GM12878 (cell line): ENCODE measurements around the gene SENP6. TPM values are rescaled to one million over a fixed set of nuclear protein-coding genes. Genes with fewer than 3 reads are reported as not detected.

ENCODE experiments used
- ATAC-seq: fragments of 200-7000 bp; cut with Tn5 transposase; 3 replicates; pipeline ENCODE4 v1.9.1; 2020; ENCODE audit warnings: mild to moderate bottlenecking, moderate library complexity
- BruUV-seq: library from RNA; stranded (reverse); fragments of 400-500 nt; replicated peaks from 2 replicates; lab custom pipeline; 2021; lab: Mats Ljungman, UMichigan
- CTCF ChIA-PET: fragments of 300-600 bp; sonication (Branson Sonifier 250); formaldehyde crosslinking; extraction: SDS; loops from one replicate; lab custom pipeline; 2021; ENCODE audit warnings: inconsistent platforms; lab: Yijun Ruan, JAX
- POLR2A ChIA-PET: fragments of 350-600 bp; formaldehyde crosslinking; extraction: SDS; loops from one replicate; lab custom pipeline; 2021; ENCODE audit warnings: inconsistent platforms; lab: Charles Lee
- RAD21 ChIA-PET: fragments of 300-600 bp; sonication (Branson Sonifier 250); formaldehyde crosslinking; loops from one replicate; lab custom pipeline; 2023; ENCODE audit warnings: antibody characterized with exemption; ENCODE audit not compliant: unreplicated experiment; lab: Charles Lee
- SMC1A ChIA-PET: fragments of 300-600 bp; sonication (Branson Sonifier 250); formaldehyde crosslinking; loops from one replicate; lab custom pipeline; 2023; ENCODE audit not compliant: unreplicated experiment, uncharacterized antibody; lab: Charles Lee
- DNase-seq: peaks from one replicate; pipeline ENCODE4 v3.0.0-alpha.2; 2011; ENCODE audit warnings: low read depth, low spot score
- FAIRE-seq: peaks from 3 replicates; lab custom pipeline; 2011; peaks lifted over from hg19 to GRCh38; lab: Jason Lieb, UNC
- H2AFZ ChIP-seq: 2 replicates; pipeline ENCODE4 v1.6.0; 2011; ENCODE audit warnings: low read depth, low read length, control low read depth; ENCODE audit not compliant: control insufficient read depth
- H3K27ac ChIP-seq: 2 replicates; pipeline ENCODE4 v1.5.1; 2011; ENCODE audit warnings: control low read depth; ENCODE audit not compliant: control insufficient read depth, insufficient read depth
- H3K27me3 ChIP-seq, 2 experiments: replicated peaks in 1 of 2; 2 replicates each; pipeline versions ENCODE4 v1.6.0 to v1.6.1; 2011; ENCODE audit warnings: low read length in 1 of 2; ENCODE audit not compliant: control insufficient read depth in 2 of 2, insufficient read depth in 2 of 2
- H3K36me3 ChIP-seq, 2 experiments: 2 replicates each; pipeline ENCODE4 v1.5.1; 2011; ENCODE audit warnings: low read length in 1 of 2; ENCODE audit not compliant: control insufficient read depth in 2 of 2, insufficient read depth in 2 of 2
- H3K4me1 ChIP-seq: 2 replicates; pipeline ENCODE4 v1.6.1; 2011; ENCODE audit warnings: mild to moderate bottlenecking, low read length, moderate library complexity, mixed read lengths; ENCODE audit not compliant: control insufficient read depth, insufficient read depth
- H3K4me2 ChIP-seq: 2 replicates; pipeline ENCODE4 v1.6.0; 2011; ENCODE audit warnings: control low read depth; ENCODE audit not compliant: control insufficient read depth, insufficient read depth
- H3K4me3 ChIP-seq: fragments of 200-600 bp; sonication (generic); 2 replicates; pipeline ENCODE4 v1.5.1; 2016
- H3K79me2 ChIP-seq: 2 replicates; pipeline ENCODE4 v1.6.0; 2011; ENCODE audit warnings: low read length; ENCODE audit not compliant: control insufficient read depth, insufficient read depth
- H3K9ac ChIP-seq: 2 replicates; pipeline ENCODE4 v1.8.0; 2011; ENCODE audit warnings: low read length, control low read depth, mixed read lengths; ENCODE audit not compliant: control insufficient read depth, insufficient read depth
- H3K9me3 ChIP-seq: replicated peaks from 3 replicates; pipeline ENCODE4 v1.5.1; 2011; ENCODE audit warnings: mild to moderate bottlenecking, low read length; ENCODE audit not compliant: control insufficient read depth, insufficient read depth
- H4K20me1 ChIP-seq: 2 replicates; pipeline ENCODE4 v1.6.0; 2011; ENCODE audit not compliant: control insufficient read depth, insufficient read depth
- CHD1 ChIP-seq: IDR thresholded peaks from 2 replicates; pipeline ENCODE4 v1.6.1; 2012; ENCODE audit warnings: low read depth, low read length, improper control_type of control experiment
- EP300 ChIP-seq, 2 experiments: fragments of 150-350 bp in 1 of 2; IDR thresholded peaks; 2 replicates each; pipeline ENCODE4 v1.6.1; 2011 to 2012; ENCODE audit warnings: low read depth in 2 of 2, low read length in 2 of 2, borderline replicate concordance in 1 of 2, improper control_type of control experiment in 1 of 2, inconsistent platforms in 1 of 2; ENCODE audit not compliant: control insufficient read depth in 1 of 2
- MXI1 ChIP-seq: fragments of 150-350 bp; IDR thresholded peaks from 2 replicates; pipeline ENCODE4 v1.6.1; 2011; ENCODE audit warnings: low read depth, mild to moderate bottlenecking, inconsistent platforms, low read length, improper control_type of control experiment
- NRF1 ChIP-seq: conservative IDR thresholded peaks from 2 replicates; pipeline ENCODE4 v1.6.1; 2011; ENCODE audit warnings: mild to moderate bottlenecking, low read depth, low read length, improper control_type of control experiment
- PKNOX1 ChIP-seq: fragments of 450-650 bp; IDR thresholded peaks from 2 replicates; pipeline ENCODE4 v1.6.1; 2016; ENCODE audit warnings: mild to moderate bottlenecking
- RCOR1 ChIP-seq: conservative IDR thresholded peaks from 2 replicates; pipeline ENCODE4 v1.6.1; 2012; ENCODE audit warnings: low read depth, low read length, improper control_type of control experiment
- RELB ChIP-seq: fragments of 450-650 bp; IDR thresholded peaks from 2 replicates; pipeline ENCODE4 v1.6.1; 2017; ENCODE audit warnings: low read depth, mild to moderate bottlenecking, moderate library complexity
- SUPT20H ChIP-seq: IDR thresholded peaks from 2 replicates; pipeline ENCODE4 v1.6.1; 2011; ENCODE audit warnings: low read depth, mild to moderate bottlenecking, low read length, moderate library complexity, borderline replicate concordance; ENCODE audit not compliant: control insufficient read depth
- TBL1XR1 ChIP-seq: IDR thresholded peaks from 2 replicates; pipeline ENCODE4 v1.6.1; 2012; ENCODE audit warnings: low read depth, low read length, improper control_type of control experiment
- YY1 ChIP-seq: IDR thresholded peaks from 2 replicates; pipeline ENCODE4 v1.6.1; 2011; ENCODE audit warnings: low read depth, mild to moderate bottlenecking, low read length
- ZBTB33 ChIP-seq: fragments of 450-650 bp; IDR thresholded peaks from 2 replicates; pipeline ENCODE4 v1.6.1; 2017; ENCODE audit warnings: mild to moderate bottlenecking
- WGBS: methylation state at CpG from one replicate; pipeline ENCODE4 v1.1.6; 2016; ENCODE audit warnings: low lambda C conversion rate; ENCODE audit not compliant: insufficient replicate concordance, insufficient coverage; ENCODE audit errors: missing lambda C conversion rate; 5-methylcytosine and 5-hydroxymethylcytosine counted together
- in situ Hi-C: fragments of 300-500 bp; cut with MboI; formaldehyde crosslinking; loops from 9 replicates; pipeline ENCODE4 v1.14.3; 2018; ENCODE audit warnings: mixed read lengths
- intact Hi-C: fragments of 100-400 bp; cut with micrococcal nuclease; formaldehyde crosslinking; loops from one replicate; pipeline ENCODE4 v1.14.2; 2022; ENCODE audit not compliant: unreplicated experiment
- polyA plus RNA-seq, 11 experiments: library from polyadenylated mRNA; depleted of rRNA in 4 of 11; unstranded in 6 of 11; stranded (reverse) in 5 of 11; fragments of >200 nt; fragmentation: Nextera tagmentation in 4 of 11; fragmentation: Illumina TruSeq in 1 of 11; extraction: Ambion mirVana in 4 of 11; extraction: Trizol in 1 of 11; gene quantifications; 1 replicate in 1 of 11; 2 replicates in 10 of 11; pipeline versions ENCODE4 v1.2.1 to v1.2.3, GENCODE V29; 2011 to 2016; ENCODE audit warnings: inconsistent platforms in 2 of 11, missing spikeins in 2 of 11, low read depth in 1 of 11
- total RNA-seq, 4 experiments: library from RNA; depleted of rRNA in 3 of 4; stranded (reverse); fragments of >200 nt in 3 of 4; fragmentation: Illumina TruSeq in 1 of 4; extraction: Trizol in 1 of 4; gene quantifications; 2 replicates each; pipeline versions ENCODE4 v1.2.1 to v1.2.3, GENCODE V29; 2013 to 2021

Gene SENP6
- total and polyA plus RNA-seq, 10 of the 15 experiments (the other 5 are each of a cell fraction or from before 2014, with no cell fraction given) = 10.7 to 70.0 (median 42.3) TPM

GRCh38 chr6:75673884-75674283, 72.2 kb downstream of the SENP6 start:
- ATAC-seq = no peak

GRCh38 chr6:75676377-75676776, 74.7 kb downstream of the SENP6 start:
- peaks cover 3% of the 10 kb centered on the region; the same call in 1 of the 3 replicates for H3K9me3 ChIP-seq
- H4K20me1 ChIP-seq = no peaks in the 10 kb centered on the region
- H3K4me2 ChIP-seq = no peak overlapping the region
- intact Hi-C loops = no loop called here
- RAD21 ChIA-PET = no interaction called here
- in situ Hi-C loops = no loop called here
- H3K9ac ChIP-seq = no peak overlapping the region
- peaks cover 2 to 19% of the 10 kb centered on the region in 2 experiments for H3K36me3 ChIP-seq
- H3K4me1 ChIP-seq = no peaks in the 10 kb centered on the region
- BruUV-seq = no TSS peak
- WGBS = 100% methylated on average over 1 of the region's 1 CpG
- H3K79me2 ChIP-seq = no peaks in the 10 kb centered on the region
- no peak overlapping the region for H3K4me3 ChIP-seq
- SMC1A ChIA-PET = no interaction called here
- H2AFZ ChIP-seq = no peak overlapping the region
- CTCF ChIA-PET = interaction anchor here (0.6 kb wide), 1 partner anchor 14 kb away, joined by 3 read pairs; no protein-coding TSS in a partner anchor
- FAIRE-seq (no peak), ATAC-seq (no peak), DNase-seq (no peak)
- H3K27ac ChIP-seq = no peak overlapping the region
- POLR2A ChIA-PET = interaction anchor here (0.9 kb wide), 1 partner anchor 34 kb away, joined by 3 read pairs; no protein-coding TSS in a partner anchor
- no peaks in the 10 kb centered on the region for H3K27me3 ChIP-seq
- TF ChIP-seq SUPT20H = no peak
- TF ChIP-seq RELB = no peak
- TF ChIP-seq TBL1XR1 = no peak
- no peak for TF ChIP-seq RCOR1
- no peak for TF ChIP-seq PKNOX1
- no peak for TF ChIP-seq MXI1
- TF ChIP-seq ZBTB33 = no peak
- TF ChIP-seq EP300 (IDR thresholded peaks at IDR 0.05; ENCODE audit: borderline replicate concordance in 1 of 2, control insufficient read depth in 1 of 2, low read depth in 2 of 2, low read length in 2 of 2) = no peak
- TF ChIP-seq NRF1 = no peak
- TF ChIP-seq CHD1 = no peak
- no peak for TF ChIP-seq YY1

More at GRCh38 chr6:75673884-75674283, 72.2 kb downstream of the SENP6 start:
- ChIA-PET RAD21 (interaction anchor here (0.7 kb wide), 1 partner anchor 1413 kb away, joined by 3 read pairs; no protein-coding TSS in a partner anchor), CTCF (interaction anchor here (0.6 to 0.7 kb wide), 3 partner anchors 220 to 1419 kb away, joined by 3 read pairs; no protein-coding TSS in a partner anchor), SMC1A (no interaction called here), POLR2A (interaction anchor here (0.6 to 0.8 kb wide), 3 partner anchors 14 to 71 kb away, joined by 5 to 10 read pairs (median 7); no protein-coding TSS in a partner anchor)
- Histone ChIP-seq H3K4me1 (no peaks in the 10 kb centered on the region), H3K9ac (no peak overlapping the region), H3K27ac (no peak overlapping the region), H3K27me3 (no peaks in the 10 kb centered on the region), H4K20me1 (no peaks in the 10 kb centered on the region), H3K79me2 (no peaks in the 10 kb centered on the region), H3K9me3 (no peaks in the 10 kb centered on the region), H3K36me3 (peaks cover 2 to 11% of the 10 kb centered on the region in 2 experiments), H3K4me2 (no peak overlapping the region), H2AFZ (no peak overlapping the region), H3K4me3 (no peak overlapping the region)
- WGBS = 98% methylated on average over 7 of the region's 8 CpGs
- TF ChIP-seq SUPT20H = no peak
- BruUV-seq = no TSS peak
- intact Hi-C loops (no loop called here), in situ Hi-C loops (no loop called here)
- no peak for FAIRE-seq
- DNase-seq = no peak
